Bronchial epithelial cell (primary cell): ENCODE data around the gene BNC1. TPM values are rescaled to one million over a fixed set of nuclear protein-coding genes. Genes with fewer than 3 reads are reported as not detected.
"Not testable (repeated sequence)": the region's sequence is repeated elsewhere in the genome, so short reads cannot be mapped to it uniquely, and the experiment has no call there.

ENCODE experiments used
- DNase-seq: peaks from one replicate; pipeline ENCODE4 v3.0.0-alpha.2; 2010; ENCODE audit warnings: low read depth
- FAIRE-seq: peaks from 2 replicates; lab custom pipeline; 2011; peaks lifted over from hg19 to GRCh38; lab: Jason Lieb, UNC
- H3K27me3 ChIP-seq: 2 replicates; pipeline ENCODE4 v1.5.1; 2011; ENCODE audit warnings: low read length; ENCODE audit not compliant: control insufficient read depth, insufficient read depth
- H3K36me3 ChIP-seq: 2 replicates; pipeline ENCODE4 v1.5.1; 2011; ENCODE audit warnings: low read length; ENCODE audit not compliant: control insufficient read depth, insufficient read depth
- H3K4me3 ChIP-seq: 2 replicates; pipeline ENCODE4 v1.5.1; 2011; ENCODE audit warnings: mild to moderate bottlenecking, low read depth, low read length, control low read depth
- CTCF ChIP-seq: IDR thresholded peaks from 2 replicates; pipeline ENCODE4 v1.5.1; 2011; ENCODE audit warnings: mild to moderate bottlenecking, moderate library complexity, low read length, control low read depth, inconsistent platforms; ENCODE audit not compliant: insufficient read depth, severe bottlenecking
- total RNA-seq: library from RNA; depleted of rRNA; stranded (reverse); fragments of >200 nt; gene quantifications from 2 replicates; pipeline ENCODE4 v1.2.1, GENCODE V29; 2014

BNC1 gene
- total RNA-seq, 1 donor from 2014 or later = 74.2 TPM

DNA sequence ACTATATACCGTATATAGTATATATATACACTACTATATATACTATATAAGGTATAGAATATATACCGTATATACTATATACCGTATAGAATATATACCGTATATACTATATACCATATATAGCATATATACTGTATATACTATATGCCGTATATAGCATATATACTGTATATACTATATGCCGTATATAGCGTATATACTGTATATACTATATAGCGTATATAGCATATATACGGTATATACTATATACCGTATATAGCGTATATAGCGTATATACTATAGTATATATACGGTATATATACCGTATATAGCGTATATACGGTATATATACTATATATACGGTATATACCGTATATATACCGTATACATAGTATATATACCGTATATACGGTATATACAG lies 54.2 kb downstream of the BNC1 start:
- TF ChIP-seq CTCF = no peak
- Histone ChIP-seq H3K4me3 (no peak overlapping the region), H3K36me3 (no peaks in the 10 kb centered on the region), H3K27me3 (no peaks in the 10 kb centered on the region)
- FAIRE-seq (no peak), DNase-seq (no peak)

DNA sequence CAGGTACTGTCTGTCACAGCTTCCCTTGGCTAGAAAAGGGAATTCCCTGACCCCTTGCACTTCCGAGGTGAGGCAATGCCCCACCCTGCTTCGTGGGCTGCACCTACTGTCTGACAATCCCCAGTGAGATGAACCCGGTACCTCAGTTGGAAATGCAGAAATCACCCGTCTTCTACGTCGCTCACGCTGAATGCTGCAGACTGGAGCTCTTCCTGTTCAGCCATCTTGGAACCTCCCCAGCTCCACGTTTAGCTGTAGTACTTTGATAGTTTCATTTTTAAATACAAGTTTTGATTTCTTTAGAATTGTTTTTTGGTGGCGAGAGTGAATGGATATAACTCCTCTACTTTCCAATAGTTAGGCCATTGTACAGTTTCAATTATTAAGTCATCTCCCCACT lies 59.0 kb downstream of the BNC1 start:
- no peak overlapping the region for H3K4me3 ChIP-seq
- no peak for TF ChIP-seq CTCF
- H3K36me3 ChIP-seq = no peaks in the 10 kb centered on the region
- FAIRE-seq (no peak), DNase-seq (no peak)
- H3K27me3 ChIP-seq = no peaks in the 10 kb centered on the region

GRCh38 chr15:83221781-83222180 lies 62.7 kb downstream of the BNC1 start:
- H3K27me3 ChIP-seq, H3K4me3 ChIP-seq, H3K36me3 ChIP-seq, DNase-seq, FAIRE-seq: not testable (repeated sequence)

- no peak for TF ChIP-seq CTCF
- Histone ChIP-seq H3K4me3 (no peak overlapping the region), H3K27me3 (no peaks in the 10 kb centered on the region), H3K36me3 (no peaks in the 10 kb centered on the region)
- DNase-seq = no peak
- no peak for FAIRE-seq
These were observed 65.4 kb downstream of the BNC1 start for GRCh38 chr15:83219026-83219425.

DNA sequence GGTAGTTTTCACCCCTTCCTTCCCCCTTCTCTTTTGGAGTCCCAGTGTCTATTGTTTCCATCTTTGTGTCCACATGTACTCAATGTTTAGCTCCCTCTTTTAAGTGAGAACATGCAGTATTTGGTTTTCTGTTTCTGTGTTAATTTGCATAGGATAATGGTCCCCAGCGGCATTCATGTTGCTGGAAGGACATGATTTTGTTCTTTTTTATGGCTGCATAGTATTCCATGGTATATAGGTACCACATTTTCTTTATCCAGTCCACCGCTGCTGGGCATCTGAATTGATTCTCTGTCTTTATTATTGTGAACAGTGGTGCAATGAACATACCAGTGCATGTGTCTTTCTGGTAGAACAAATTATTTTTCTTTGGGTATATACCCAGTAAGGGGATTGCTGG lies 69.2 kb downstream of the BNC1 start:
- FAIRE-seq (no peak), DNase-seq (no peak)

GRCh38 chr15:83210619-83211018 lies 73.8 kb downstream of the BNC1 start:
- H3K27me3 ChIP-seq = no peaks in the 10 kb centered on the region
- H3K4me3 ChIP-seq = no peak overlapping the region
- no peaks in the 10 kb centered on the region for H3K36me3 ChIP-seq
- no peak for TF ChIP-seq CTCF
- DNase-seq = peak; percentile 94
- no peak for FAIRE-seq

More for the DNA sequence above, 69.2 kb downstream of the BNC1 start:
- Histone ChIP-seq H3K27me3 (no peaks in the 10 kb centered on the region), H3K4me3 (no peak overlapping the region), H3K36me3 (no peaks in the 10 kb centered on the region)
- no peak for TF ChIP-seq CTCF
